Fibroblast of skin of scalp (primary cell): ENCODE results near the gene CBX6.

Experiments
- DNase-seq: peaks from one replicate; pipeline ENCODE4 v3.0.0-alpha.2; 2013

CBX6 gene

GRCh38 chr22:38817196-38817595 lies 54.8 kb downstream of the CBX6 start:
- no peak for DNase-seq

GRCh38 chr22:38815842-38816241 lies 56.2 kb downstream of the CBX6 start:
- DNase-seq = no peak
